Mammary epithelial cell (primary cell): Measurements from ENCODE around the gene GZF1.

ENCODE experiments used
- CTCF ChIP-seq, 2 donors: IDR thresholded peaks in 1 of 2; conservative IDR thresholded peaks in 1 of 2; 2 replicates each; pipeline ENCODE4 v1.5.1; 2011 to 2012; ENCODE audit warnings: inconsistent platforms in 2 of 2, low read length in 2 of 2, mild to moderate bottlenecking in 2 of 2, control low read depth in 1 of 2, low read depth in 1 of 2; ENCODE audit not compliant: insufficient read depth in 1 of 2; ENCODE audit errors: extremely low read depth in 1 of 2
- EZH2 ChIP-seq: IDR thresholded peaks from 2 replicates; pipeline ENCODE4 v1.6.1; 2012; ENCODE audit warnings: low read length, inconsistent platforms, borderline replicate concordance

DNA sequence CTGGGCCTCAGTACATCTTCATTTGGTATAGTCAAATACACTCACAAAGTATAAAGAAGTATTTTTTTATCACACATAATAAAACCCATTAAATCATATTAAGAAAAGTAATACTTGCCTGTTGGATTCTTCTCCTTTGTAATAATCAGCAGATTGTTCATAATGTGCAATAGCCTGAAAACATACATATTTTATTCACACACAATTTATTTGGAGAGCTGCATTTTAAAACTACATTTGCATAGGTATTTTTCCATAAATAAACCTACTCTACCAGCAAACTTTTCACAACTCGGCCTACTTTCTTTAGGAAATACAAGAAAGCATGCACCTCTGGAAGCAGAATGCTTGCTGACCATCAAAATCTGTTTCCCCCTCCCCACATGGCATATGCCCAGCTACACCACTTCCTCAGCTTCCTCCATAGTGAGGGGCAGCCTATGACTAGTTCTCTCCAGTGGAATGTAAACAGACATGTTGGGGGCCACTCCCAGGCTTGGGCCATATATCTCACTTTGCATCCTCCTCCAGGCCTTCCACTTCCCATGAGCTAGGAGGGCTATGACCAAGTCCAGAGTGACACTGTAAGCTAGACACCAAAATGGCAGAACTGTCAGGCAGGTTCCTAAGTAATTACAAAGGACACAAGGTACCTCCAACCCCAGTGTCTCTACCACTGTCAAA is 28.3 kb downstream of the GZF1 start:
- TF ChIP-seq CTCF (conservative IDR thresholded peaks at IDR 0.05 in 1 of 2, IDR thresholded peaks at IDR 0.05 in 1 of 2; ENCODE audit: extremely low read depth in 1 of 2, insufficient read depth in 1 of 2, low read depth in 1 of 2, low read length in 2 of 2) (no peak), EZH2 (no peak)
